Measurements from ENCODE around the gene TMEM200B. TPM values are rescaled to one million over a fixed set of nuclear protein-coding genes. Genes with fewer than 3 reads are reported as not detected.
A peak's percentile ranks its signal among the peaks of the same experiment; 100 is the strongest.
"Not testable (repeated sequence)": the region's sequence is repeated elsewhere in the genome, so short reads cannot be mapped to it uniquely, and the experiment has no call there.

TMEM200B gene
- total RNA-seq, 1 donor = 14.2 TPM

- peak; percentile 95 for DNase-seq (ENCODE audit: low read depth)
- H3K4me3 ChIP-seq (ENCODE audit: low read depth, low read length) = no peak overlapping the region
- TF ChIP-seq, protein P1, sequence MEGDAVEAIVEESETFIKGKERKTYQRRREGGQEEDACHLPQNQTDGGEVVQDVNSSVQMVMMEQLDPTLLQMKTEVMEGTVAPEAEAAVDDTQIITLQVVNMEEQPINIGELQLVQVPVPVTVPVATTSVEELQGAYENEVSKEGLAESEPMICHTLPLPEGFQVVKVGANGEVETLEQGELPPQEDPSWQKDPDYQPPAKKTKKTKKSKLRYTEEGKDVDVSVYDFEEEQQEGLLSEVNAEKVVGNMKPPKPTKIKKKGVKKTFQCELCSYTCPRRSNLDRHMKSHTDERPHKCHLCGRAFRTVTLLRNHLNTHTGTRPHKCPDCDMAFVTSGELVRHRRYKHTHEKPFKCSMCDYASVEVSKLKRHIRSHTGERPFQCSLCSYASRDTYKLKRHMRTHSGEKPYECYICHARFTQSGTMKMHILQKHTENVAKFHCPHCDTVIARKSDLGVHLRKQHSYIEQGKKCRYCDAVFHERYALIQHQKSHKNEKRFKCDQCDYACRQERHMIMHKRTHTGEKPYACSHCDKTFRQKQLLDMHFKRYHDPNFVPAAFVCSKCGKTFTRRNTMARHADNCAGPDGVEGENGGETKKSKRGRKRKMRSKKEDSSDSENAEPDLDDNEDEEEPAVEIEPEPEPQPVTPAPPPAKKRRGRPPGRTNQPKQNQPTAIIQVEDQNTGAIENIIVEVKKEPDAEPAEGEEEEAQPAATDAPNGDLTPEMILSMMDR (IDR thresholded peaks at IDR 0.05; ENCODE audit: insufficient read depth, low read depth, low read length) = no peak
Measured at GRCh38 chr1:29156543-29157268, 33.0 kb upstream of the TMEM200B start.

- H3K4me3 ChIP-seq (ENCODE audit: low read depth, low read length) = no peak overlapping the region
- DNase-seq (ENCODE audit: low read depth) = no peak
- TF ChIP-seq, protein P1 (IDR thresholded peaks at IDR 0.05; ENCODE audit: insufficient read depth, low read depth, low read length) = no peak
Measured at GRCh38 chr1:29152046-29152805, 28.5 kb upstream of the TMEM200B start.

GRCh38 chr1:29150346-29150745 lies 26.6 kb upstream of the TMEM200B start:
- not testable (repeated sequence) for DNase-seq (ENCODE audit: low read depth); H3K4me3 ChIP-seq (ENCODE audit: low read depth, low read length)

GRCh38 chr1:29148656-29149491 lies 25.2 kb upstream of the TMEM200B start:
- no peak for DNase-seq (ENCODE audit: low read depth)
- H3K4me3 ChIP-seq (ENCODE audit: low read depth, low read length) = no peak overlapping the region
- TF ChIP-seq, protein P1 (IDR thresholded peaks at IDR 0.05; ENCODE audit: insufficient read depth, low read depth, low read length) = no peak

DNA sequence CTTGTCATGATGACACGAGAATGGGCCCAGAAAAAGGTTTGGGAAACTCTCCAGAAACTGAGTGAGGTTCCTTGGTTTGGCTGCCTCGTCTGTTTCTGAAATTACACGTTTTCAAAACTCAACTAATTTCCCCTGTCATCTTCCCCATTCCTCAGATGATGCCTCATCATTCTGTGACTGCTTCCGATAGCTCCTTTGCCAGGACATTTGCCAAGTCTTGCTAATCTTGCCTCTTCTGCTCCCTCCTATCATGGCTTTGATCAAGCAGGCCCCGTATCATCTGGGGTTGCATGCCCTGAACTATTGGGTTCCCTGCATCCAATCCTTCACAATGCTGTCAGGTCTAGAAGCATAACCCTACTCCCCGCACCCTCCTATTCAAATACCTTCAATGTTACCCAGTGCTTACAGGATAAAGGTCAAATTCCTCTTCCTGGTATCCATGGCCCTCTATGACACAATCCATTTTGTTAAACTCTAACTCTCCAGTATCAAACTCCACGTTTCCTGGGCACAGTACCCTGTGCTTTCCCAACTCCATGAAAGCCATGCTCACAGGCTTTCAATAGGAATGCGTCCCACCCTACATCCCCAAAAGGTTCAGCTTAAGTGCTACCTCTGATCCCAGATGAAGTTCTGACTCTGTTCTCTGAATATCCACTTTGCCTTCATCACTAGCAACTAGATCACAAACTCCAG lies 22.2 kb upstream of the TMEM200B start:
- peak; percentile 38 for DNase-seq (ENCODE audit: low read depth)
- TF ChIP-seq, protein P1 (IDR thresholded peaks at IDR 0.05; ENCODE audit: insufficient read depth, low read depth, low read length) = no peak
- no peak overlapping the region for H3K4me3 ChIP-seq (ENCODE audit: low read depth, low read length)

- H3K4me3 ChIP-seq (ENCODE audit: low read depth, low read length) = no peak overlapping the region
- DNase-seq (ENCODE audit: low read depth) = no peak
- TF ChIP-seq, protein P1 (IDR thresholded peaks at IDR 0.05; ENCODE audit: insufficient read depth, low read depth, low read length) = no peak
Measured at GRCh38 chr1:29144178-29144577, 20.5 kb upstream of the TMEM200B start.
